Activated CD4-positive, alpha-beta T cell treated with anti-CD3 and anti-CD28 coated beads, Interleukin-2, amount 10 ng/mL, durations not matched to agents 7 days and 5 days (primary cell): ENCODE results near the gene DDI2. TPM values are rescaled to one million over a fixed set of nuclear protein-coding genes. Genes with fewer than 3 reads are reported as not detected.

Experiments used
- CTCF ChIA-PET: fragments of 350-600 bp; sonication (Branson Sonifier 250); formaldehyde crosslinking; loops from one replicate; lab custom pipeline; 2021; ENCODE audit warnings: antibody characterized with exemption; lab: Charles Lee
- POLR2A ChIA-PET: fragments of 350-600 bp; sonication (Branson Sonifier 250); formaldehyde crosslinking; loops from one replicate; lab custom pipeline; 2021; ENCODE audit warnings: antibody characterized with exemption; lab: Charles Lee
- DNase-seq: peaks from one replicate; pipeline ENCODE4 v3.0.0-alpha.2; 2020
- H3K27ac Mint-ChIP-seq: one replicate; pipeline ENCODE4 v1.8.0; 2021; ENCODE audit warnings: mild to moderate bottlenecking, moderate library complexity, mixed read lengths
- H3K27me3 Mint-ChIP-seq: one replicate; pipeline ENCODE4 v1.8.0; 2021; ENCODE audit warnings: mixed read lengths
- H3K36me3 Mint-ChIP-seq: one replicate; pipeline ENCODE4 v1.8.0; 2021; ENCODE audit warnings: low read depth, mixed read lengths
- H3K4me1 Mint-ChIP-seq: one replicate; pipeline ENCODE4 v1.8.0; 2021; ENCODE audit warnings: mixed read lengths
- H3K4me3 Mint-ChIP-seq: one replicate; pipeline ENCODE4 v1.8.0; 2021; ENCODE audit warnings: mild to moderate bottlenecking, moderate library complexity, mixed read lengths
- H3K9me3 Mint-ChIP-seq: one replicate; pipeline ENCODE4 v1.8.0; 2021; ENCODE audit warnings: mixed read lengths
- total RNA-seq, 2 experiments: library from RNA; stranded (reverse); gene quantifications; one replicate each; pipeline ENCODE4 v1.2.3, GENCODE V29; 2021

The DDI2 gene
- total RNA-seq, 2 experiments from 2014 or later, result 31.0 to 33.5 TPM

- DNase-seq, result no peak
- no peak overlapping the region for H3K27ac Mint-ChIP-seq
- H3K4me3 Mint-ChIP-seq, result no peak overlapping the region
- peaks cover 9% of the 10 kb centered on the region for H3K4me1 Mint-ChIP-seq
- H3K36me3 Mint-ChIP-seq, result no peaks in the 10 kb centered on the region
- H3K27me3 Mint-ChIP-seq, result peaks cover 2% of the 10 kb centered on the region
- H3K9me3 Mint-ChIP-seq, result peaks cover 2% of the 10 kb centered on the region
- ChIA-PET POLR2A (interaction anchor here (0.7 kb wide), 1 partner anchor 26 kb away, joined by 3 read pairs; no protein-coding TSS in a partner anchor), CTCF (interaction anchor here (0.7 to 2.0 kb wide), 3 partner anchors 11 to 78 kb away, joined by 4 to 7 read pairs (median 6); no protein-coding TSS in a partner anchor)
Observed at GRCh38 chr1:15676010-15676409, 58.8 kb downstream of the DDI2 start.

- H3K27ac Mint-ChIP-seq, result no peak overlapping the region
- peaks cover 14% of the 10 kb centered on the region for H3K4me1 Mint-ChIP-seq
- H3K9me3 Mint-ChIP-seq, result peaks cover 2% of the 10 kb centered on the region
- DNase-seq, result no peak
- CTCF ChIA-PET, result interaction anchor here (1.4 to 2.0 kb wide), 2 partner anchors 12 to 13 kb away, joined by 6 to 7 read pairs; no protein-coding TSS in a partner anchor
- H3K4me3 Mint-ChIP-seq, result no peak overlapping the region
- no peaks in the 10 kb centered on the region for H3K36me3 Mint-ChIP-seq
- peaks cover 2% of the 10 kb centered on the region for H3K27me3 Mint-ChIP-seq
- POLR2A ChIA-PET, result interaction anchor here (0.5 kb wide), 1 partner anchor 55 kb away, joined by 3 read pairs; no protein-coding TSS in a partner anchor
Observed at GRCh38 chr1:15676688-15677661, 59.7 kb downstream of the DDI2 start.

GRCh38 chr1:15678578-15678977 lies 61.3 kb downstream of the DDI2 start:
- H3K4me1 Mint-ChIP-seq, result peaks cover 17% of the 10 kb centered on the region
- peaks cover 2% of the 10 kb centered on the region for H3K27me3 Mint-ChIP-seq
- no peaks in the 10 kb centered on the region for H3K36me3 Mint-ChIP-seq
- no peak overlapping the region for H3K4me3 Mint-ChIP-seq
- POLR2A ChIA-PET, result no interaction called here
- peak overlapping the region; percentile 9 for H3K27ac Mint-ChIP-seq
- H3K9me3 Mint-ChIP-seq, result peaks cover 2% of the 10 kb centered on the region
- DNase-seq, result no peak
- CTCF ChIA-PET, result no interaction called here

DNA sequence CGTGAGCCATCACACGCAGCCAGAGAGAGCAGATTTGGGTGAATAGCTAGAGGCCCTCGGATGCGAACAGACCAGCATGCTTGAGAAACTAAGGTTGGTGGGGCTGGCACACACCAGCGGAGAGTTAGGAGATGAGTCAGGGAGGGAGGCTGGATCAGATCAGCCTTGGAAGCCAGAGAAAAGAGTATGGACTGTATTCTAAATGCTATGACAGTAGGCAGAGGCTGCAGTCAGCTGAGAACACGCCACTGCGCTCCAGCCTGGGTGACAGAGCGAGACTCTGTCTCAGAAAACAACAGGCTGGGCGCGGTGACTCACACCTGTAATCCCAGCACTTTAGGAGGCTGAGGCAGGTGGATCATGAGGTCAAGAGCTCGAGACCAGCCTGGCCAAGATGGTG lies 62.9 kb downstream of the DDI2 start:
- Mint-ChIP-seq H3K9me3 (peaks cover 2% of the 10 kb centered on the region), H3K4me3 (no peak overlapping the region), H3K36me3 (no peaks in the 10 kb centered on the region), H3K27me3 (peaks cover 2% of the 10 kb centered on the region), H3K4me1 (peaks cover 22% of the 10 kb centered on the region), H3K27ac (peak overlapping the region; percentile 57)
- DNase-seq, result no peak
- CTCF ChIA-PET, result interaction anchor here (0.9 kb wide), 1 partner anchor 17 kb away, joined by 5 read pairs; no protein-coding TSS in a partner anchor
- POLR2A ChIA-PET, result no interaction called here

DNA sequence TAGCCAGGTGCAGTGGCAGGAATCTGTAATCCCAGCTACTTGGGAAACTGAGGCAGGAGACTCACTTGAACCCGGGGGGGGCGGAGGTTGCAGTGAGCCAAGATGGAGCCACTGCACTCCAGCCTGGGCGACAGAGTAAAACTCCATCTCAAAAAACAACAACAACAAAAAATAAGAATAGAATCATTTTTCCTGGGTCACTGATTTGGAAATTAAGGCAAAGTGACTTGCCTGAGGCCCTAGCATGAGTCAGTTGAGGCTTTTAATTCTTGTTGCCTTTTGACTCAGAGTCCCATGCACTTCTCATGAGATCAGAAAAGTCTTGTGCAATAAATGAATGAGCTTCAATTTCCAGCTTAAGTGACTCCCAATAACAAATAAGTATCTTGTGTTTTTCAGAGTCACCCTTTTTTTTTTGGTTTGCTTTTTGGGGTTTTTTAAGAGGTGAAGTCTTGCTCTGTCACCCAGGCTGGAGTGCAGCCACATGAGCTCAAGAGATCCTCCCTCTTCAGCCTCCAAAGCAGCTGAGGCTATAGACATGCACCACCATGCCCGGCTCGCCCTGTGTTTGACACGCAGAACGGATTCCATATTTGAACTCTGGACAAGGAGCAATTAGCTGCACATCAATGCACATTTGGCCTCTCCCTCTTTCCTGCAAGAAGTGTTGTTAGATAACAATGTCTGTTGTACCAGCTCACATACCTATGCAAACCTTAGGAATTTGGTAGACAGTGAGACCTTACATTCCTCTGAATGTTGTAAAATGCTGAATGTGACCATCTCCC lies 63.5 kb downstream of the DDI2 start:
- DNase-seq, result no peak
- Mint-ChIP-seq H3K9me3 (peaks cover 2% of the 10 kb centered on the region), H3K4me3 (no peak overlapping the region), H3K36me3 (no peaks in the 10 kb centered on the region), H3K4me1 (peaks cover 27% of the 10 kb centered on the region), H3K27ac (no peak overlapping the region), H3K27me3 (peaks cover 2% of the 10 kb centered on the region)
- CTCF ChIA-PET, result interaction anchor here (0.9 kb wide), 1 partner anchor 17 kb away, joined by 5 read pairs; no protein-coding TSS in a partner anchor
- POLR2A ChIA-PET, result no interaction called here

- H3K36me3 Mint-ChIP-seq, result no peaks in the 10 kb centered on the region
- ChIA-PET POLR2A (interaction anchor here (0.6 kb wide), 1 partner anchor 116 kb away, joined by 5 read pairs; no protein-coding TSS in a partner anchor), CTCF (interaction anchor here (0.6 to 0.7 kb wide), 2 partner anchors 168 to 372 kb away, joined by 3 to 4 read pairs; no protein-coding TSS in a partner anchor)
- H3K4me3 Mint-ChIP-seq, result peak overlapping the region; percentile 19
- no peak for DNase-seq
- H3K4me1 Mint-ChIP-seq, result peaks cover 33% of the 10 kb centered on the region
- no peaks in the 10 kb centered on the region for H3K27me3 Mint-ChIP-seq
- peaks cover 2% of the 10 kb centered on the region for H3K9me3 Mint-ChIP-seq
- peak overlapping the region; percentile 46 for H3K27ac Mint-ChIP-seq
Observed at GRCh38 chr1:15681349-15682292, 64.4 kb downstream of the DDI2 start.

DNA sequence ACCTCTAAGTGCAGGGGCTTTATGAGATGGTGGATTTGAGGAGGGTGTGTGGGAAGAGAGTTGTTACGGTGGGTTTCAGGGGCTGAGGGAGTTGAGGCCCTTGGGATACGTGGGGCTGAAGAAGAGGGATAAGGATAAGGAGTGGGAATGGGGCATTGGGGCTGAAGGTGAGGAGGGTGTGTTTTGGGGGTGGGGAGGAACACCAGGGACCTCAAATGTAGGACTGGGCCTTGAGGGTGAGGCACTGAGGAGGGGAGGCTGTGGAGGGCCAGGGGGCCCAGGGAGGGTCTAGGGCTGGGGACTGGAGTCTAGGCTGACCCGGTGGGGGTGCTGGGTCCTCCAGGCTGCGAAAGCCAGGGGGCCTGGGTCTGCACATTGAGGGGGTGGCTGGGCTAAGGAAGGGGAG lies 65.7 kb downstream of the DDI2 start:
- peaks cover 45% of the 10 kb centered on the region for H3K4me1 Mint-ChIP-seq
- H3K4me3 Mint-ChIP-seq, result peak overlapping the region; percentile 68
- H3K9me3 Mint-ChIP-seq, result peaks cover 2% of the 10 kb centered on the region
- no peak for DNase-seq
- CTCF ChIA-PET, result no interaction called here
- POLR2A ChIA-PET, result no interaction called here
- peak overlapping the region; percentile 90 for H3K27ac Mint-ChIP-seq
- no peaks in the 10 kb centered on the region for H3K27me3 Mint-ChIP-seq
- H3K36me3 Mint-ChIP-seq, result peaks cover 5% of the 10 kb centered on the region

- Mint-ChIP-seq H3K4me1 (peaks cover 46% of the 10 kb centered on the region), H3K36me3 (peaks cover 8% of the 10 kb centered on the region), H3K4me3 (peak overlapping the region; percentile 68), H3K9me3 (peaks cover 2% of the 10 kb centered on the region), H3K27me3 (no peaks in the 10 kb centered on the region), H3K27ac (peak overlapping the region; percentile 90)
- POLR2A ChIA-PET, result no interaction called here
- no peak for DNase-seq
- CTCF ChIA-PET, result no interaction called here
Observed at GRCh38 chr1:15683345-15684039, 66.2 kb downstream of the DDI2 start.

GRCh38 chr1:15684042-15684461 lies 66.8 kb downstream of the DDI2 start, which contains the start of gene PLEKHM2:
Gene PLEKHM2 (plus strand): TSS chr1:15684320. CDS start chr1:15684559, 239 bp downstream.
- peaks cover 47% of the 10 kb centered on the region for H3K4me1 Mint-ChIP-seq
- ChIA-PET CTCF (interaction anchor here (2.0 kb wide), 1 partner anchor 13 kb away, joined by 7 read pairs; no protein-coding TSS in a partner anchor), POLR2A (interaction anchor here (1.4 kb wide), 1 partner anchor 13 kb away, joined by 9 read pairs; no protein-coding TSS in a partner anchor)
- peak; percentile 43 for DNase-seq
- peaks cover 11% of the 10 kb centered on the region for H3K36me3 Mint-ChIP-seq
- peak within 1 kb of the TSS; percentile 85 for H3K4me3 Mint-ChIP-seq
- no peaks in the 10 kb centered on the region for H3K27me3 Mint-ChIP-seq
- peaks cover 2% of the 10 kb centered on the region for H3K9me3 Mint-ChIP-seq
- peak within 1 kb of the TSS; percentile 91 for H3K27ac Mint-ChIP-seq

DNA sequence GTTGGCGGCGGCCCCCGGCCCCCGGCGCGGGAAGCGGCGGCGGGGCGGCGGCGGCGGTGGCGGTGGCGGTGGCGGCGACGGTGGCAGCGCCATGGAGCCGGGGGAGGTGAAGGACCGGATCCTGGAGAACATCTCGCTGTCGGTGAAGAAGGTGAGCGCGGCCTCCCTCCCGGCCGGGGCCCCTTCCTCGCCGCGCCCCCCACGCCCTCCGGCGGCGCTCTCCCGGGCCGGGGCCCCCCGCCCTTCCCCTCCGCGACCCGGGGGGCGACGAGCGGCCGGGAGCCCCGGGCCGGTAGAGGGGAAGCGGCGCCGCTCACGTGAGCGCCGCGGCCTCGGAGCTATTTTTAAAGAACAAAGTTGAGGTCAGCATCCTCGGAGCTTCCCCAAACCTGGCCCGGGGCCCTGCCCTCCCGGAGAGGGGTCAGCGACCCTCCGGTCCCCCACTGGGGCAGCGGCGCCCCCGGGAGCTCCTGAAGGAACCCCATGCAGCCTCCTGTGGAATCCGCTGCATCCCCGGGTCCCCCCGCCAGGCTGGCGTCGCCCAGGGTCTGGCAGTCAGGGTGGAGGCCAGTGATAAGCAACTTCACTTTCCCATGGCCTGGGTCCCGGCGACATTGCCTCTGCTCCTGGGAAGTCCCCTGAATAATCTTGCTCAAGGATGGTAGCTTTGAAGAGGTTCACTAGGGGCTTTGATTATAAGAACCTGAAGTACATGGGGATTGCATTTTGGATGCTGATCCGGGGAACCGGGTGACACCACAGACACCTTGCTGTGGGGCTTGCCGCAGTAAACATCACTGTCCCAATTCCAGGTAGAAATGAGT lies 67.4 kb downstream of the DDI2 start:
- Mint-ChIP-seq H3K9me3 (no peaks in the 10 kb centered on the region), H3K4me3 (peak overlapping the region; percentile 85), H3K27me3 (no peaks in the 10 kb centered on the region), H3K36me3 (peaks cover 12% of the 10 kb centered on the region), H3K27ac (peak overlapping the region; percentile 91), H3K4me1 (peaks cover 47% of the 10 kb centered on the region)
- ChIA-PET POLR2A (interaction anchor here (1.4 kb wide), 1 partner anchor 12 kb away, joined by 9 read pairs; no protein-coding TSS in a partner anchor), CTCF (interaction anchor here (1.0 to 2.0 kb wide), 2 partner anchors 12 to 17 kb away, joined by 3 to 7 read pairs; no protein-coding TSS in a partner anchor)
- DNase-seq, result peak; percentile 42
